Activated CD8-positive, alpha-beta T cell treated with anti-CD3 and anti-CD28 coated beads for 36 hours (primary cell): ENCODE results near the gene HIBADH. TPM values are rescaled to one million over a fixed set of nuclear protein-coding genes. Genes with fewer than 3 reads are reported as not detected.

Source experiments
- ATAC-seq: fragments of 200-7000 bp; cut with Tn5 transposase; one replicate; pipeline ENCODE4 v1.10.0; 2021; ENCODE audit warnings: mild to moderate bottlenecking, moderate library complexity
- CTCF ChIA-PET: fragments of 350-600 bp; sonication (Branson Sonifier 250); formaldehyde crosslinking; loops from one replicate; lab custom pipeline; 2021; ENCODE audit warnings: antibody characterized with exemption; lab: Charles Lee
- POLR2A ChIA-PET: fragments of 350-600 bp; sonication (Branson Sonifier 250); formaldehyde crosslinking; loops from one replicate; lab custom pipeline; 2021; ENCODE audit warnings: antibody characterized with exemption; lab: Charles Lee
- DNase-seq: peaks from one replicate; pipeline ENCODE4 v3.0.0-alpha.2; 2020
- H3K27ac Mint-ChIP-seq: one replicate; pipeline ENCODE4 v1.8.0; 2021; ENCODE audit warnings: mild to moderate bottlenecking, mixed read lengths
- H3K27me3 Mint-ChIP-seq: one replicate; pipeline ENCODE4 v1.8.0; 2021; ENCODE audit warnings: mixed read lengths
- H3K36me3 Mint-ChIP-seq: one replicate; pipeline ENCODE4 v1.8.0; 2021; ENCODE audit warnings: low read depth, mixed read lengths
- H3K4me1 Mint-ChIP-seq: one replicate; pipeline ENCODE4 v1.8.0; 2021; ENCODE audit warnings: low read depth, mixed read lengths
- H3K4me3 Mint-ChIP-seq: one replicate; pipeline ENCODE4 v1.8.0; 2021; ENCODE audit warnings: mild to moderate bottlenecking, moderate library complexity, mixed read lengths
- H3K9me3 Mint-ChIP-seq: one replicate; pipeline ENCODE4 v1.8.0; 2021; ENCODE audit warnings: mixed read lengths
- intact Hi-C: fragments of 100-400 bp; cut with micrococcal nuclease; formaldehyde crosslinking; loops from one replicate; pipeline ENCODE4 v1.10.0; 2022
- total RNA-seq, 2 experiments: library from RNA; stranded (reverse); gene quantifications; one replicate each; pipeline ENCODE4 v1.2.3, GENCODE V29; 2021
- TF ChIP-seq, protein P1 (sequence below): fragments of 200-600 bp; IDR thresholded peaks from one replicate; pipeline ENCODE4 v1.8.0; 2022; ENCODE audit warnings: antibody characterized with exemption, mild to moderate bottlenecking

Gene HIBADH
- total RNA-seq, 2 experiments from 2014 or later, result 20.7 to 20.9 TPM

DNA sequence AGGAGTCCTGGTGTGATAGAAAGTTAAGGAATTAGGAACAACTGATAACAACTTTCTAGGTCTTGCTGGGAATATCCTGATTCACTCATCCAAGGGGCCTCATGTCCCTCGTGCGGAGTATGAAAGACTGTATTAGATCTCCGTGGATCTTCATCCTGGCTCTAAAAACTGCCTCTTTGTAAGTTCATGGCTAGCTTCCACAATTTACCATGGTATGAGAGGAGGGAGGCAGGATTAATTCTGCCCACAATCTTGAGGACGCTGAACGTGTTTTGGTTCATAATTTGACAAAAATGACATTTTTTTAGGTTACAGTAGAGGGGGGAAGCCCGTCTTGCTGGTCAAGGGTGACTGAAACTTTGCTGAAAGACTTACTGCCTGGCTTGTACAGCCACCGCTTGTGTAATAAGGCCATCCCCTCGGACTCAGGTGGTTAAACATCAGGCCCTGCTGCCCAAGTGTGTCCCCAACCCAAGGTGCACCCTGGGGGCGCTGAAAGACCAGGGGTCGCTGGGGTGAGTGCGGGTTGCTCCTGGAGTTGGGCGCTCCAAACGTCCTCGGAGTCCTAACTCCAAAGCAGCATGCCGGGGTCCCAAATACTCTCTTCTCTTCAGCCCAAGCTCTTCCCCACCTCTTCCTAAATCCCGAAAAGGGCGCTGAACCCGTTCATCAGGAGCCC, 733 bp downstream of the HIBADH start:
- Mint-ChIP-seq H3K36me3 (no peaks in the 10 kb centered on the region), H3K4me3 (peak overlapping the region; percentile 80), H3K4me1 (peaks cover 24% of the 10 kb centered on the region), H3K27ac (peak overlapping the region; percentile 86), H3K27me3 (no peaks in the 10 kb centered on the region), H3K9me3 (no peaks in the 10 kb centered on the region)
- ChIA-PET POLR2A (interaction anchor here (1.3 to 2.4 kb wide), 2 partner anchors 7 to 79 kb away, joined by 6 to 16 read pairs; partner anchors contain the start of gene TAX1BP1), CTCF (interaction anchor here (0.7 to 1.9 kb wide), 3 partner anchors 8 to 116 kb away, joined by 4 to 6 read pairs (median 5); no protein-coding TSS in a partner anchor)
- intact Hi-C loops, result loop anchor here (2.0 kb wide), 1 partner anchor 79 kb away; the partner anchor contains the start of gene TAX1BP1
- ATAC-seq (peak; percentile 1), DNase-seq (peak; percentile 18)
- TF ChIP-seq, protein P1, sequence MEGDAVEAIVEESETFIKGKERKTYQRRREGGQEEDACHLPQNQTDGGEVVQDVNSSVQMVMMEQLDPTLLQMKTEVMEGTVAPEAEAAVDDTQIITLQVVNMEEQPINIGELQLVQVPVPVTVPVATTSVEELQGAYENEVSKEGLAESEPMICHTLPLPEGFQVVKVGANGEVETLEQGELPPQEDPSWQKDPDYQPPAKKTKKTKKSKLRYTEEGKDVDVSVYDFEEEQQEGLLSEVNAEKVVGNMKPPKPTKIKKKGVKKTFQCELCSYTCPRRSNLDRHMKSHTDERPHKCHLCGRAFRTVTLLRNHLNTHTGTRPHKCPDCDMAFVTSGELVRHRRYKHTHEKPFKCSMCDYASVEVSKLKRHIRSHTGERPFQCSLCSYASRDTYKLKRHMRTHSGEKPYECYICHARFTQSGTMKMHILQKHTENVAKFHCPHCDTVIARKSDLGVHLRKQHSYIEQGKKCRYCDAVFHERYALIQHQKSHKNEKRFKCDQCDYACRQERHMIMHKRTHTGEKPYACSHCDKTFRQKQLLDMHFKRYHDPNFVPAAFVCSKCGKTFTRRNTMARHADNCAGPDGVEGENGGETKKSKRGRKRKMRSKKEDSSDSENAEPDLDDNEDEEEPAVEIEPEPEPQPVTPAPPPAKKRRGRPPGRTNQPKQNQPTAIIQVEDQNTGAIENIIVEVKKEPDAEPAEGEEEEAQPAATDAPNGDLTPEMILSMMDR, result no peak

DNA sequence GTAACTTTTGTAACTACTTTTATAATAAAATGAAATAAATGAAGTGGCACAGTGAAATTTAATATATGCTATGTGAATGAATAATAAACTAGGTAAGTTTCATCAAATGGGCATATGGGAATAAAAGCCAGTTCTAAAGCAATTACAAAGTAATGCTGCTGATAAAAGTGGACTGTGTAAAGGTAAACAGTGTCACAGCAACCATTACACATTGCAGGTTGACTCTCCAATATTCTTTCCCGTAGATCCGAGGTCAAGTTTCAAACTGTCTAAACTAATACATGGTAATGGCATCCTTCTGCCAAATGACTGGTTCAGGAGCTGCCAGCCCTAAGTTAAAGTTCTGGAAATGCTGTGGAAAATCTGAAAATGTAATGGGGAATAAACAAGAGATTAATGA, 6.0 kb downstream of the HIBADH start:
- Mint-ChIP-seq H3K27ac (no peak overlapping the region), H3K4me1 (peaks cover 10% of the 10 kb centered on the region), H3K4me3 (no peak overlapping the region), H3K27me3 (no peaks in the 10 kb centered on the region), H3K9me3 (no peaks in the 10 kb centered on the region), H3K36me3 (peaks cover 3% of the 10 kb centered on the region)
- TF ChIP-seq, protein P1, result no peak
- ATAC-seq (no peak), DNase-seq (no peak)
- ChIA-PET CTCF (interaction anchor here (1.4 kb wide), 1 partner anchor 16 kb away, joined by 3 read pairs; no protein-coding TSS in a partner anchor), POLR2A (no interaction called here)
- intact Hi-C loops, result no loop called here

DNA sequence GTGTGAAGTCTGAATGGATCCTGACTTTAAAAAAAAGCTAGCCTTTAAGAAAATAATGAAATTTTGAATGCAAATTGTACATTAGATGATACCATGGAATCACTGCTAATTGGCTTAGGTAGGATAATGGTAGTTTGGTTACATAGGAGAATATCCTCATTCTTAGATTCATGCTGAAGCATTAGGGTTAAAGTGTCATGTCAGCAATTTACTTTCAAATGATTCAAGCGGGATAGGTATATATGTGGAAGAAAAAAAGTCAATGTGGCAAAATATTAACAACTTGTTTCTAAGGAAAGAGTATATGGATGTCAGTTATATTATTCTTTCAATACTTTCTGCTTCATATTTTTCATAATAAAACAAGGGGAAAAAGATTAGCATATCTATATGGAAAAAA, 7.5 kb downstream of the HIBADH start:
- Mint-ChIP-seq H3K27me3 (no peaks in the 10 kb centered on the region), H3K4me3 (no peak overlapping the region), H3K4me1 (peaks cover 3% of the 10 kb centered on the region), H3K9me3 (no peaks in the 10 kb centered on the region), H3K36me3 (peaks cover 6% of the 10 kb centered on the region), H3K27ac (no peak overlapping the region)
- ChIA-PET POLR2A (interaction anchor here (1.0 to 1.7 kb wide), 2 partner anchors 8 to 14 kb away, joined by 3 to 6 read pairs; partner anchors contain the start of gene HIBADH), CTCF (no interaction called here)
- TF ChIP-seq, protein P1, result no peak
- ATAC-seq (no peak), DNase-seq (no peak)
- intact Hi-C loops, result no loop called here

DNA sequence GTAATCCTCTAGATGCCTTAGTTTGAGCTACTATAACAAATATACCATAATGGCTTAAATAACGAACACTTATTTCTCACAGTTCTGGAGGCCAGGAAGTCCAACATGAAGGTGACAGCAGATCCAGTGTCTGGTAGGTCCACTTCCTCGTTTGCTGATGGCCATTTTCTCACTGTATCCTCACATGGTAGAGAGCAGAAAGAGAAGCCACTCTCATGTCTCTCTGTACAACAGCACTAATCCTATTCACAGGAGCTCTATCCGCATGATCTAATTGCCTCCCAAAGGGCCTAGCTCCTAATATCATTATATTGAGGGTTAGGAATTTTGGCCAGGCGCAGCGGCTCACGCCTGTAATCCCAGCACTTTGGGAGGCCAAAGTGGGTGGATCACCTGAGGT, 10.2 kb downstream of the HIBADH start:
- Mint-ChIP-seq H3K27ac (no peak overlapping the region), H3K4me1 (no peaks in the 10 kb centered on the region), H3K27me3 (no peaks in the 10 kb centered on the region), H3K9me3 (no peaks in the 10 kb centered on the region), H3K4me3 (no peak overlapping the region), H3K36me3 (peaks cover 19% of the 10 kb centered on the region)
- ChIA-PET CTCF (no interaction called here), POLR2A (no interaction called here)
- DNase-seq, result no peak
- TF ChIP-seq, protein P1, result no peak
- intact Hi-C loops, result no loop called here
- no peak for ATAC-seq

DNA sequence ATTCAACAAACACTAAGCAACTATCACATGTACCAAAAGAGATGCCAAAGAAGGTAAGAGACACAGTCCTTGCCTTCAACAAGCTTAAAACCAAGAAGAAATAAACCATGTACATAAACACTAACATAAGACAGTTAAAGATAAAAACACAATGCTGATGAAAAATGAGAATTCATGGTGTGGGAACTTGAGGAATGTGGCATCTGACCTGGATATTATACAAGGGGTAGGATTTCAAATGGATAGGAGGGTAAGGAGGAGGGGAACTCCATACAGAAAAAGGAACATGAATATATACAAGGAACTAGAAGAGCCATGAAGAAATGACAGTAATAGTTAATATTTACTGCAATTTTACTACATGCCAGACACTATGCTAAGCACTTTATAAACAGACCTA, 11.0 kb downstream of the HIBADH start:
- Mint-ChIP-seq H3K4me3 (no peak overlapping the region), H3K36me3 (peaks cover 20% of the 10 kb centered on the region), H3K27me3 (no peaks in the 10 kb centered on the region), H3K27ac (no peak overlapping the region), H3K4me1 (no peaks in the 10 kb centered on the region), H3K9me3 (no peaks in the 10 kb centered on the region)
- CTCF ChIA-PET, result no interaction called here
- DNase-seq, result no peak
- ATAC-seq, result no peak
- POLR2A ChIA-PET, result no interaction called here
- TF ChIP-seq, protein P1, result no peak
- intact Hi-C loops, result no loop called here
